NCI-H526 treated with DMSO at 0.1 percent for 48 hours (cell line): Measurements from ENCODE around the gene LRBA.
"Not testable (repeated sequence)": the region's sequence is repeated elsewhere in the genome, so short reads cannot be mapped to it uniquely, and the experiment has no call there.

ENCODE experiments used
- DNase-seq: peaks from one replicate; lab custom pipeline; 2025; lab: John Stamatoyannopoulos, UW

Gene LRBA

GRCh38 chr4:150943126-150943525 is 72.0 kb downstream of the LRBA start:
- no peak for DNase-seq

- DNase-seq, result no peak
Measured at GRCh38 chr4:150942539-150942938, 72.5 kb downstream of the LRBA start.

- no peak for DNase-seq
Measured at GRCh38 chr4:150940123-150940522, 75.0 kb downstream of the LRBA start.

- DNase-seq, result no peak
Measured at GRCh38 chr4:150939530-150939929, 75.6 kb downstream of the LRBA start.

GRCh38 chr4:150938873-150939499 is 76.1 kb downstream of the LRBA start:
- DNase-seq, result no peak

DNA sequence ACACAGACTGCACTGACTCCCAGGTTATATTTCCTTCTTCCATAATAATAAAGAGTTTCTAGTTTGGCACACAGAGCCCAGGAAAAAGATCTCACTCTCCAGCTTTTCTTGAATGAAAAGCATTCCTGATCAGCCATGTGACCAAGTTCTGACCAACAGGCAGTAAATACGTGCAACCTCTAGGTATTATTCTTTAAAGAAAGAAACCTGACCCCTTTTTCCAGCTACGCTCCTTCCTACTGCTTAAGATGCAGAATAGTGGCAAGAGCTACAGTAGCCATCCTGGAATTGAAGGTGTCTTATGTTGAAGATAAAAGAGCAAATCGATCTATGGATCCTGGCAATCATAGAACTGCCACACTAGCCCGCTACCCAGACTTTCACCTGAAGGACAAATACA is 76.7 kb downstream of the LRBA start:
- no peak for DNase-seq

GRCh38 chr4:150934022-150934421 is 81.1 kb downstream of the LRBA start:
- DNase-seq, result no peak

DNA sequence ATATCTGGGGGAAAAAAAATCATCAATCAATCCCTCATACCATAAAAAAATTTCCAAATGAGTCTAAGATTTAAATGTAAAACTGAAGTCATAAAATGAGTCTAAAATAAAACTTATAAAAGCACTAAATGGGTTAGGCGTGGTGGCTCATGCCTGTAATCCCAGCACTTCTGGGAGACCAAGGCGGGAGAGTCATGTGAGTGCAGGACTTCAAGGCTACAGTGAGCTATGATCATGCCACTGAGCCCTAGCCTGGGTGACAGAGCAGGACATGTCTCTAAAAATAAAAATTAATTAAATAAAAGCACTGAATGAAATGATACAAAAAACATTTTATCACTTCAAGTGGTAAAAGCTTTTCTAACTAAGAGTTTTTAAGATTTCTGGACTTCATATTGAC is 83.3 kb downstream of the LRBA start:
- no peak for DNase-seq

DNA sequence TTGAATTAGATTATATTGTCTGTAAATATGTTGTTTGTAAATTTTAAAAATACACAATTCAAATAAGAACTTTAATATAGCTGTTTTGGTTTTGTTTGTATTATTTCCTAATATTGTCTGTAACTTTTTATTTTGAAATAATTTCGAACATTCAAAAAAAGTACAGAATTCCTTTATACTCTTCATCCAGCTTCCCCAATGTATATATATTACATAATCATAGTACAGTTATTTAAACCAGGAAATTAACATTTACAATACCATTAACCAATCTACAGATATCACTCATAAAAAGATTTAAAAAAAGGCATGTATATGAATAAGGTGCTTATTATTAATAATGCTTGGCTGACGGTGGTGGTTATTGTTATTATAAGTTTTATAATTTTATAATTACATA is 84.1 kb downstream of the LRBA start:
- DNase-seq, result no peak

DNA sequence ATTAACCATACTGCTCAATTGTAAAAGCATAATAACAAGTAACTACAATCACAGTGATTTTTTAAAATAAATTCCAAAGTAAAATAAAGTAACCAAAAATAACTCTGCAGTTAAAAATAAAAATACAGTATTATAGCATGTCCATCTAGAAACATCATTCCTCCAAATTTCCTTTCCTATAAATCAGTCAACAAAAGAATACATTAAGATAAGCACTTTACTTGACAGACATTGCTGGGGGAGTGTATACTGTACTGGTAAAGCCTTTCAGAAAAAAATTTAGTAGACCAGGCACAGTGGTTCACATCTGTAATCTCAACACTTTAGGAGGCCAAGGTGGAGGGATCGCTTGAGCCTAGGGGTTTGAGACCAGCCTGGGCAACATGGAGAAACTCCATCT is 91.1 kb downstream of the LRBA start:
- DNase-seq, result no peak

- DNase-seq, result not testable (repeated sequence)
Measured at GRCh38 chr4:150921486-150921885, 93.6 kb downstream of the LRBA start.

GRCh38 chr4:150918562-150918961 is 96.5 kb downstream of the LRBA start:
- DNase-seq, result not testable (repeated sequence)

DNA sequence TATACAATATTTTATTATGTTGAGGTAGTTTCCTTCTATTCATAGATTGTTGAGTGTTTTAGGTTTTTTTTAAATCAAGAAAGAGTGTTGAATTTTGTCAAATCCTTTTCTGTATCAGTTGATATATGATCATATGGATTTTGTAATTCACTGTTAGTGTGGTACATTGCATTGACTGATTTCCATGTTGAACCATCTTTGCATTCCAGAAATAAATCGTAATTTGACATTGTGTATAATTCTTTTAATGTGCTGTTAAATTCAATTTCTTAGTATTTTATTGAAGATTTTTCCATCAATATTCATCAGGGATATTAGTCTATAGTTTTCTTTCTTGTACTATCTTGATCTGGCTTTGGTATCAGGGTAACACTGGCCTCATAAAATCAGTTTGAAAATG is 103.8 kb downstream of the LRBA start:
- DNase-seq, result no peak

DNA sequence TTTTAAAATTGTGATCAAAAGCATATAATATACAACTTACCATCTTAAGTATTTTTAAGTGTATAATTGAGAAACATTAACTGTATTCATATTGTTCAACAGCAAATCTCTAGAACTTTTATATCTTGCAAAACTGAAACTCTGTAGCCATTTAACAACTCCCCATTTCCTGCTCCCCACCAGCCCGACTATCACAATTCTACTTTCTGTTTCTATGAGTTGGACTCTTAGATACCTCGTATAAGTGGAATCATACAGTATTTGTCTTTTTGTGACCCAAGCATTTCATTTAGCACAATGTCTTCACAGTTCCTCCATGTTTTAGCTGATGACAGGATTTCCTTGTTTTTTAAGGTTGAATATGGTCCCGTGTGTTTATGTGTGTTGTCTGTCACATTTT is 106.0 kb downstream of the LRBA start:
- no peak for DNase-seq

DNA sequence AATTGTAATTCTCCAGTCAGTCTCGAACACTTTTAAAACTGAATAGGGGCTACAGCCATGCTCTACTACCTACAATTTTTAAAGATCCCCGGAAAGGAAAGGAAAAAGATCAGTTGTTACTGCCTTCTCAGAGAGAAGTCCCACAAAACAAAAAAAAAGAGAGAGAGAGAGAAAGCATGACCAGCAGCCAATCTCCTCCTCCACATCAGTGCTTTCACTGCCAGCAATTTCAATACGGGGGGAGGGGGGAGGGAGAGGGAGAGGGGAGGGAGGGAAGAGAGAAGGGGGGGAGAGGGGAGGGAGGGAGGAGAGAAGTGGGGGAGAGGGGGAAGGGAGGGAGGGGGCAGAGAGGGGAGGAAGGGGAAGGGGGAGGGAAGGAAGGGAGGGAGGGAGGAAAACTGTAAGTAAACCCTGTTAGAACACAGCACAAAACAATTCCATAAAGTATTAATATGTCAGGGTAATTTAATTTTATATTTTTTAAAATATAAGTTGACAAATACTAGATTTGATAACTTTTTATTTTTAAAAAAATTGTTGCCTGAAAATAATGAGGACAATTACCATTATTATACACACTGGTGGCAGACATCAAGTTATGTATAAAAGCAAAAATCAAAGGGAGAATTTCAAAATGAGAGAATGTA is 108.0 kb downstream of the LRBA start:
- no peak for DNase-seq

DNA sequence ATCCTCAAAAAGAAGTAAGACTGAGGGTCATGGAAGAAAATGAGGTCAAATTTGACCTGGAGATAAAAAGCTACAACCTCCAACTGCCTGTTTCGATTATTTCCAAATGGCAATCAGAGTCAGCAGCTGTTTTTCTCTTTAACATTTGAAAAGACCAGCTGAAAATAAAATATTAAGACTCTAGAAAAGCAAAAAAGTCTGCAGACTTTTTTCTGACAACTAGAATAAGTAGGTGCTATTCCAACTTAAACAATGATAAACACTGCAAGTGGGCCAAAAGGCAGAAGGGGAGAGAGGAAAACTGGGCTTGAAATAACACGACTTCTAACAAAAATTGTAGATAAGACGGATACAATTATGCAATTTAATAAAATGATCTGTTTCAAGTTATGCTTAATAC is 110.4 kb downstream of the LRBA start:
- no peak for DNase-seq

DNA sequence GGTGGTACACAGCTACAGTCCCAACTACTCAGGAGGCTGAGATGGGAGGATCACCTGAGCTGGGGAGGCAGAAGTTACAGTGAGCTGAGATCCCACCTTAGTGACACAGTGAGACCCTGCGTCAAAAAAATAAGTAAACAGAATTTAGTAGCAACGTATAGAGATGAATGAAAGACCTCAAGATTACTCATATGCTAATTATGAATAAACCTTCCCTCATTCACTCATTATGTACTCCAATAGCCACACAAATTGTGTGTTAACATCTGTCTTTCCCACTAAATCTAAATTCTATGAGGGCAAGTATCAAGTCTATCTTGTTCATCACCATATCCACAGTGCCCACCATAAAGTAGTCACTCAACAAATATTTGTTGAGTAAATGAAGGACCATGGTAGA is 111.5 kb downstream of the LRBA start:
- DNase-seq, result no peak

- DNase-seq, result no peak
Measured at GRCh38 chr4:150896497-150896896, 118.6 kb downstream of the LRBA start.

DNA sequence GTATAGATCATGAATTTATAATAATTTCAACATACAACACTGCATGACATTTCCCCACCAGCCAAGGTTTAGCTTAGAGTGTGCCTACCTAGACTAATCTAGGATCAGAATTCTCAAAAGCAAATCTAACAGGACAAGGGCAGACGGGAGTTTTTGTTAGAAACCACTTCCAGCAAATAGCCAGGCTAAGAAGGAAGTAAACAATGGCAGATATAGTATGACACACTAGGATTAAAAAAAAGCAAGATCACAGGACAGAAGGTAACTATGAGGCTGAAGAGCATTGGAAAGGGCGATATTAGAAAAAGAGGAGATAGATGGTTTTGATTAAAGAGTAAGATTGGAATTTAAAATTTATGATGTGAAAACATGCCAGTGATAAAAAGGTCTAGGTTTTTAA is 124.8 kb downstream of the LRBA start:
- DNase-seq, result no peak

DNA sequence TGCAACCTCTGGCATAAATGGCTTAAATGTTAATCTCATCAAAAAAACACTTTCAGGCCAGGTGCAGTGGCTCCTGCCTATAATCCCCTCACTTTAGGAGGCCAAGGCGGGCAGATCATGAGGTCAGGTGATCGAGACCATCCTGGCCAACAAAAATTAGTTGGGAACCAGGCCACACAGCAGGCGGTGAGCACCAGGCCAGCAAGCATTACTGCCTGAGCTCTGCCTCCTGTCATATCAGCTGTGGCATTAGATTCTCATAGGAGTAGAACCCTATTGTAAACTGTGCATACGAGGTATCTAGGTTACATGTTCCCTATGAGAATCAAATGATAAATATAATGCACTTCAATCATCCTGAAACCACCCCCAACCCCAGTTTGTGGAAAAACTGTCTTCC is 125.8 kb downstream of the LRBA start:
- no peak for DNase-seq

DNA sequence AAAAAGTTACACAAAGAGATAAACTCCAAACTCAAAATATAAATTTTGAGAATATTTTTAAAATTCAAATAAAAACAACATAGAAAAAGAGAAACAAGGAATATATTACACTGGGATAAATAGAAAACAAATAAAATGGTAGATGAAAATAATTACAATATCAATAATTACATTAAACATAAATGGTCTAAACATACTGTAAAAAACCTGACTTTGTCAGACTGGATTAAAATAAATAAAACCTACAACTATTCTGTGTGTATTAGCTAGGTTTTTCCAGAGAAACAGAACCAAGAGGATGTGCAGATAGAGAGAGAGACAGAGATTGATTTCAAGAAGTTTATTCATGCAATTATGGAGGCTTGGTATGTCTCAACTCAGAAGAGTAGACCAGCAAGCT is 126.5 kb downstream of the LRBA start:
- no peak for DNase-seq

DNA sequence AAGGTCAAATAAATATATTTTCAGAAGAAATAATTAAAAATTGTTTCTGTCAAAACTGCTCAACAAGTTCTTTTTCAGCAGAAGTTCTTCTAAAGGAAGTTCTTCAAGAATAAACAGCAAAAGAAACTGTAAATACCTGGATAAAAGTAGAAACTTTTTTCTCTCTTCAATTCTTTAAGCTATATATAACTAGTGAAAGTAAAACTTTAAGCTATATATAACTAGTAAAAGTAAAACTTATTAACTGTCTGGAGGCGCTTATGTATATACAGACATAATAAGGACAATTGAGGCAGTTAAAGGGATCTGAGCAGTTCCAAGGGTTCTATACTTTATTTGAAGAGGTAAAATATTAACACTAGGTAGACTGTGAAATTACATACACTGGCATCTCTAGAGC is 126.9 kb downstream of the LRBA start:
- DNase-seq, result no peak

GRCh38 chr4:150886597-150886996 is 128.5 kb downstream of the LRBA start:
- no peak for DNase-seq

DNA sequence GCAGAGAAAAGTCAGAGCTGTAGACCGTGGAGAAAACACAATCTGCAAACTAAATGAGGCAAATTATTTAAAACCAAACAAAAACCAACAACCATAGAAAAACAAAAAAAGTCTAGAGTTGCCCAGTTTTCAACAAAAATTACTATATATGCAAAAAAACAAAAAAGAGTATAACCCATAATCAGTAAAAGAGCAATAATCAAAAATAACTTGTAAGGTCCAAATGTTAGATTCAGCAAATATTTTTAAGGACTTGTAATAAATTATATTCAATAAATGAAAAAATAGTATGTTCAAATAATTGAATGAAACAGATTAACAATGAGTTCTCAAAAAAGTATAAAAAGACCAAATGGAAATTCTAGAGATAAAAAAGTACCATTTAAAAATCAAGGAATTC is 130.5 kb downstream of the LRBA start:
- no peak for DNase-seq
